A549 (cell line): Measurements from ENCODE around the gene RRP12.

Experiments used
- MAX ChIP-seq: IDR thresholded peaks from 2 replicates; pipeline ENCODE4 v1.6.1; 2012
- RAD21 ChIP-seq, 2 experiments: fragments of >200 bp in 1 of 2; sonication (Bioruptor Twin) in 1 of 2; formaldehyde crosslinking in 1 of 2; IDR thresholded peaks in 1 of 2; conservative IDR thresholded peaks in 1 of 2; 2 replicates in 1 of 2; 3 replicates in 1 of 2; pipeline ENCODE4 v1.6.1; 2012 to 2018; ENCODE audit warnings: inconsistent platforms in 1 of 2
- RFX5 ChIP-seq: fragments of 450-650 bp; IDR thresholded peaks from 2 replicates; pipeline ENCODE4 v1.7.1; 2014; ENCODE audit warnings: antibody characterized with exemption, mild to moderate bottlenecking, moderate library complexity
- TF ChIP-seq, protein P1 (sequence below): fragments of >200 bp; sonication (Bioruptor Twin); formaldehyde crosslinking; IDR thresholded peaks from 3 replicates; pipeline ENCODE4 v1.5.1; 2016

- no peak for TF ChIP-seq MAX
- TF ChIP-seq RFX5, result no peak
- TF ChIP-seq, protein P1, sequence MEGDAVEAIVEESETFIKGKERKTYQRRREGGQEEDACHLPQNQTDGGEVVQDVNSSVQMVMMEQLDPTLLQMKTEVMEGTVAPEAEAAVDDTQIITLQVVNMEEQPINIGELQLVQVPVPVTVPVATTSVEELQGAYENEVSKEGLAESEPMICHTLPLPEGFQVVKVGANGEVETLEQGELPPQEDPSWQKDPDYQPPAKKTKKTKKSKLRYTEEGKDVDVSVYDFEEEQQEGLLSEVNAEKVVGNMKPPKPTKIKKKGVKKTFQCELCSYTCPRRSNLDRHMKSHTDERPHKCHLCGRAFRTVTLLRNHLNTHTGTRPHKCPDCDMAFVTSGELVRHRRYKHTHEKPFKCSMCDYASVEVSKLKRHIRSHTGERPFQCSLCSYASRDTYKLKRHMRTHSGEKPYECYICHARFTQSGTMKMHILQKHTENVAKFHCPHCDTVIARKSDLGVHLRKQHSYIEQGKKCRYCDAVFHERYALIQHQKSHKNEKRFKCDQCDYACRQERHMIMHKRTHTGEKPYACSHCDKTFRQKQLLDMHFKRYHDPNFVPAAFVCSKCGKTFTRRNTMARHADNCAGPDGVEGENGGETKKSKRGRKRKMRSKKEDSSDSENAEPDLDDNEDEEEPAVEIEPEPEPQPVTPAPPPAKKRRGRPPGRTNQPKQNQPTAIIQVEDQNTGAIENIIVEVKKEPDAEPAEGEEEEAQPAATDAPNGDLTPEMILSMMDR, result no peak
- no peak for TF ChIP-seq RAD21 (conservative IDR thresholded peaks at IDR 0.05 in 1 of 2, IDR thresholded peaks at IDR 0.05 in 1 of 2)
Measured at GRCh38 chr10:97401455-97401919, 347 bp upstream of the RRP12 start.
